IPS DF 6.9 (cell line): Measurements from ENCODE around the gene C3orf85.
A peak's percentile ranks its signal among the peaks of the same experiment; 100 is the strongest.

Experiments used
- DNase-seq: peaks from one replicate; pipeline ENCODE4 v3.0.0-alpha.2; 2013; ENCODE audit warnings: low read depth, low spot score
- H3K27ac ChIP-seq: one replicate; pipeline ENCODE4 v1.5.1; 2013; ENCODE audit warnings: low read length, control low read depth
- H3K27me3 ChIP-seq: 2 replicates; pipeline ENCODE4 v1.6.1; 2013; ENCODE audit warnings: mild to moderate bottlenecking, low read length; ENCODE audit not compliant: control insufficient read depth, insufficient read depth
- H3K36me3 ChIP-seq: 2 replicates; pipeline ENCODE4 v1.6.1; 2013; ENCODE audit warnings: low read length; ENCODE audit not compliant: control insufficient read depth, insufficient read depth
- H3K4me1 ChIP-seq: 2 replicates; pipeline ENCODE4 v1.6.1; 2013; ENCODE audit warnings: low read length; ENCODE audit not compliant: control insufficient read depth, insufficient read depth
- H3K4me3 ChIP-seq: 2 replicates; pipeline ENCODE4 v1.5.1; 2013; ENCODE audit warnings: mild to moderate bottlenecking, low read length
- H3K9me3 ChIP-seq: 2 replicates; pipeline ENCODE4 v1.6.1; 2013; ENCODE audit warnings: low read length, inconsistent platforms; ENCODE audit not compliant: control insufficient read depth, insufficient read depth
- WGBS: extraction: QIAGEN DNeasy Blood & Tissue Kit; methylation state at CpG from one replicate; pipeline ENCODE4 v1.1.7; 2013; ENCODE audit warnings: mixed read lengths, missing lambda C conversion rate; ENCODE audit not compliant: insufficient read length, insufficient coverage; 5-methylcytosine and 5-hydroxymethylcytosine counted together

Gene C3orf85

DNA sequence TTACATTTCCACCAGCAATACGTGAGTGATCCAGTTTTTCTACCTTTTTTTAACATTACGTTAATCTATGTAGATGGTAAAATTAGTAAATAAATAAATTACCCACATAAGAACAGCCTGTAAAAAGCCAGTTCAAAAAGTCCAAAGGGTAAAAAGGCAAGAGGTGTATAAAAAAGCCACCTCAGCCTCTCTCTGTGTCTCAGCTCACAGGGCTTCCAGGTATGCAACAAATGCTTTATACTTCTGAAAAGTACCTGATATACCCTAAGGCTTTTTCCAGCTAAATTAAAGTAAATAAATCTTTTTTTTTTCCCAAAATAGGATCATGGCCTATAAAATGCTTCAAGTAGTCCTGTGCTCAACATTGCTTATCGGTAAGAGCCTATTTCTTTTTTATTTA is at the start of gene C3orf85:
Gene C3orf85 (plus strand): TSS at position 197 of the 400 bp plus-strand sequence. CDS start 129 bp downstream, at position 326.
- H3K4me3 ChIP-seq: no peak within 1 kb of the TSS
- DNase-seq: no peak
- H3K27me3 ChIP-seq: no peaks in the 10 kb centered on the region
- no peaks in the 10 kb centered on the region for H3K36me3 ChIP-seq
- no peak within 1 kb of the TSS for H3K27ac ChIP-seq
- WGBS: no CpG with 5 or more reads among the region's 3 CpGs
- H3K9me3 ChIP-seq: no peaks in the 10 kb centered on the region
- no peaks in the 10 kb centered on the region for H3K4me1 ChIP-seq

DNA sequence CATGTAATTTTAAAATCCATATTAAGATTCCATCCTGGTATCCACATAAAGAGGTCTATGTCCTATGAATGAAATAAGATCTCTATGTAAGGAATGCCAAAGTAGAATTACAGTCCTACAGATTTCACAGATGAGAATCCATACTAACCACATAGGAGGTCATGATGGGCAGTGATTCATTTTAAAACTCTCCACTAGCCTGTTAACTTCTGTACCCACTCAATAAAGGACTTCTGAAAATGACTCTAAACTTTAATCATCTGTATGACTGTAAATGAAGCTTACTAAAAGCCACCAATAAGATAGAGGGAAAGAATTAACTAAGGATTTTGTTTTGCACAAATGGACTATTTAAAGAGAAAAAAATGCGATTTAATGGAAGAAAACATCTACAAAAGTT is 47.3 kb upstream of the C3orf85 start:
- Histone ChIP-seq H3K27me3 (no peaks in the 10 kb centered on the region), H3K27ac (no peak overlapping the region), H3K4me3 (no peak overlapping the region), H3K9me3 (no peaks in the 10 kb centered on the region), H3K36me3 (no peaks in the 10 kb centered on the region), H3K4me1 (no peaks in the 10 kb centered on the region)
- DNase-seq: no peak
- WGBS: no CpG with 5 or more reads among the region's 1 CpG

DNA sequence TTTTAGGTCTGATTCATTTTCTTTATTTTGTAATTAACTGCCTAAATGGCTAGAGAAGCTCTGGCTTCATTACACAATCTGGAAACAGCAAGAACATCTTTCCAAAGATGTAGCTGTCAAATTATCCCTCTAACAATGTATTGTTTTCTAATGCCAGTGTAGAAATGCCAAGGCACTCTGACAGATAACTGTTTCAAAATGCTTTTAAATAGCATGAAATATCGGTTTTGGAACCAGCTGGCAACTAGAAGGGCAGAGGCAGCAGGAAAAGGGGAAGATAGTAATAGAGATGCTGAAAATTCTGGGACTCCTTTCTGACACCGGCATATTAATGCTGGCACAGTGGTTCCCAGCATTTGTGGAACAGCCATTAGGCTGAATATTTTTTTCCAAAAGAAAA is 44.7 kb upstream of the C3orf85 start:
- Histone ChIP-seq H3K4me3 (no peak overlapping the region), H3K36me3 (no peaks in the 10 kb centered on the region), H3K9me3 (no peaks in the 10 kb centered on the region), H3K4me1 (no peaks in the 10 kb centered on the region), H3K27ac (no peak overlapping the region), H3K27me3 (no peaks in the 10 kb centered on the region)
- DNase-seq: no peak
- no CpG with 5 or more reads among the region's 2 CpGs for WGBS

GRCh38 chr3:109093561-109093960 is 43.0 kb upstream of the C3orf85 start:
- H3K27ac ChIP-seq: no peak overlapping the region

GRCh38 chr3:109095166-109095565 is 41.4 kb upstream of the C3orf85 start:
- Histone ChIP-seq H3K4me1 (no peaks in the 10 kb centered on the region), H3K36me3 (no peaks in the 10 kb centered on the region), H3K27me3 (no peaks in the 10 kb centered on the region), H3K27ac (no peak overlapping the region), H3K4me3 (no peak overlapping the region), H3K9me3 (no peaks in the 10 kb centered on the region)
- no peak for DNase-seq
- no CpG with 5 or more reads among the region's 1 CpG for WGBS

More at GRCh38 chr3:109093561-109093960, 43.0 kb upstream of the C3orf85 start:
- no peaks in the 10 kb centered on the region for H3K27me3 ChIP-seq
- no peak for DNase-seq
- H3K9me3 ChIP-seq: no peaks in the 10 kb centered on the region
- H3K36me3 ChIP-seq: no peaks in the 10 kb centered on the region
- no peaks in the 10 kb centered on the region for H3K4me1 ChIP-seq
- H3K4me3 ChIP-seq: no peak overlapping the region

- no peaks in the 10 kb centered on the region for H3K27me3 ChIP-seq
- WGBS: no CpG with 5 or more reads among the region's 5 CpGs
- H3K27ac ChIP-seq: no peak overlapping the region
- H3K4me1 ChIP-seq: no peaks in the 10 kb centered on the region
- no peaks in the 10 kb centered on the region for H3K9me3 ChIP-seq
- no peak overlapping the region for H3K4me3 ChIP-seq
- peak; percentile 37 for DNase-seq
- no peaks in the 10 kb centered on the region for H3K36me3 ChIP-seq
These were observed 38.4 kb upstream of the C3orf85 start for GRCh38 chr3:109098079-109098644.

GRCh38 chr3:109109574-109109973 is 26.9 kb upstream of the C3orf85 start:
- no peaks in the 10 kb centered on the region for H3K4me1 ChIP-seq
- no peak overlapping the region for H3K4me3 ChIP-seq
- H3K9me3 ChIP-seq: no peaks in the 10 kb centered on the region
- H3K27ac ChIP-seq: no peak overlapping the region
- H3K27me3 ChIP-seq: no peaks in the 10 kb centered on the region
- H3K36me3 ChIP-seq: no peaks in the 10 kb centered on the region
- no CpG with 5 or more reads among the region's 4 CpGs for WGBS
- no peak for DNase-seq

GRCh38 chr3:109112946-109113760 is 23.4 kb upstream of the C3orf85 start:
- Histone ChIP-seq H3K27ac (no peak overlapping the region), H3K9me3 (no peaks in the 10 kb centered on the region), H3K4me3 (no peak overlapping the region), H3K36me3 (no peaks in the 10 kb centered on the region), H3K4me1 (no peaks in the 10 kb centered on the region), H3K27me3 (no peaks in the 10 kb centered on the region)
- DNase-seq: no peak
- no CpG with 5 or more reads among the region's 4 CpGs for WGBS

DNA sequence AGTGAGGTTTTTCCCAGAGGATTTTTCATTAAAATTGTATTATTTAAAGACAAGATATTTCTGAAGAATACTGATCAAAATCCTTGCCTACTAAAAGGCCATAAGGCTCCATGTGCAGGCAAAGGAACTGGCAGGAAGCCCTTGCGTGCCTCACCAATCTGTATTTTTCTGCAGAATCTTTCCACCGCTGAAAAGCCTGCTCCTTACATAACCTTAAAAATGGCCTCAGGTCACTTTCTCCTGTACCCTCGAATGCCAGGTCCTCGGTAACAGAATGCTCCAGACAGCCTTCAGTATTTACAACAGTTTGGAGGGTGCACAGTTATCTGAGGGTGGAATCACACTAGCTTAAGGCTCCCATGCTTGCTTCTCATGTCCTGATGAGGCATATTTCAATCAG is 21.8 kb upstream of the C3orf85 start:
- no peak for DNase-seq
- H3K27me3 ChIP-seq: no peaks in the 10 kb centered on the region
- no peaks in the 10 kb centered on the region for H3K4me1 ChIP-seq
- no peaks in the 10 kb centered on the region for H3K36me3 ChIP-seq
- H3K9me3 ChIP-seq: no peaks in the 10 kb centered on the region
- H3K4me3 ChIP-seq: no peak overlapping the region
- WGBS: no CpG with 5 or more reads among the region's 4 CpGs
- H3K27ac ChIP-seq: no peak overlapping the region

GRCh38 chr3:109115451-109115850 is 21.1 kb upstream of the C3orf85 start:
- no CpG with 5 or more reads among the region's 2 CpGs for WGBS
- Histone ChIP-seq H3K27ac (no peak overlapping the region), H3K27me3 (no peaks in the 10 kb centered on the region), H3K9me3 (no peaks in the 10 kb centered on the region), H3K4me3 (no peak overlapping the region), H3K36me3 (no peaks in the 10 kb centered on the region), H3K4me1 (no peaks in the 10 kb centered on the region)
- DNase-seq: no peak

GRCh38 chr3:109116031-109116430 is 20.5 kb upstream of the C3orf85 start:
- Histone ChIP-seq H3K4me1 (no peaks in the 10 kb centered on the region), H3K27ac (no peak overlapping the region), H3K4me3 (no peak overlapping the region), H3K9me3 (no peaks in the 10 kb centered on the region), H3K27me3 (no peaks in the 10 kb centered on the region), H3K36me3 (no peaks in the 10 kb centered on the region)
- DNase-seq: no peak
- no CpG with 5 or more reads among the region's 2 CpGs for WGBS
